A673 (cell line): ENCODE data around the gene WIPF1. TPM values are rescaled to one million over a fixed set of nuclear protein-coding genes. Genes with fewer than 3 reads are reported as not detected.

Experiments used
- BruUV-seq: library from RNA; stranded (reverse); fragments of 400-500 nt; replicated peaks from 2 replicates; lab custom pipeline; 2021; lab: Mats Ljungman, UMichigan
- CTCF ChIA-PET: fragments of 300-600 bp; sonication (Branson Sonifier 250); formaldehyde crosslinking; loops from one replicate; lab custom pipeline; 2022; ENCODE audit warnings: antibody characterized with exemption; lab: Charles Lee
- POLR2A ChIA-PET: fragments of 300-600 bp; sonication (Branson Sonifier 250); formaldehyde crosslinking; loops from one replicate; lab custom pipeline; 2022; ENCODE audit warnings: antibody characterized with exemption; ENCODE audit not compliant: low non-redundant PET; lab: Charles Lee
- DNase-seq: peaks from one replicate; pipeline ENCODE4 v3.0.0-alpha.2; 2015; ENCODE audit warnings: low spot score
- H3K27ac ChIP-seq: fragments of 200-600 bp; sonication (generic); 2 replicates; pipeline ENCODE4 v1.5.1; 2016; ENCODE audit warnings: mixed run types, low read depth, mild to moderate bottlenecking, mixed read lengths, antibody characterized with exemption, low read length; ENCODE audit not compliant: poor library complexity, severe bottlenecking
- H3K27me3 ChIP-seq: fragments of 200-600 bp; sonication (generic); replicated peaks from 2 replicates; pipeline ENCODE4 v1.6.1; 2017; ENCODE audit warnings: mixed run types, low read depth, mild to moderate bottlenecking, mixed read lengths, antibody characterized with exemption, low read length; ENCODE audit not compliant: insufficient read depth, poor library complexity
- H3K36me3 ChIP-seq: fragments of 200-600 bp; sonication (generic); 2 replicates; pipeline ENCODE4 v1.6.1; 2016; ENCODE audit warnings: mixed run types, mild to moderate bottlenecking, mixed read lengths, antibody characterized with exemption, low read length; ENCODE audit not compliant: insufficient read depth, poor library complexity, severe bottlenecking
- H3K4me1 ChIP-seq: fragments of 200-600 bp; sonication (generic); 2 replicates; pipeline ENCODE4 v1.6.1; 2017; ENCODE audit warnings: mixed run types, mild to moderate bottlenecking, mixed read lengths, antibody characterized with exemption, low read length; ENCODE audit not compliant: insufficient read depth, poor library complexity, severe bottlenecking
- H3K4me3 ChIP-seq: fragments of 200-600 bp; sonication (generic); 2 replicates; pipeline ENCODE4 v1.5.1; 2016; ENCODE audit warnings: low read depth, mixed run types, mild to moderate bottlenecking, mixed read lengths, low read length; ENCODE audit not compliant: poor library complexity, severe bottlenecking
- H3K9me3 ChIP-seq: fragments of 200-600 bp; sonication (generic); 2 replicates; pipeline ENCODE4 v1.6.1; 2016; ENCODE audit warnings: mixed run types, low read depth, mild to moderate bottlenecking, mixed read lengths, antibody characterized with exemption, low read length; ENCODE audit not compliant: poor library complexity, severe bottlenecking
- CTCF ChIP-seq: fragments of 300-800, 200-600 bp; sonication (generic); conservative IDR thresholded peaks from 2 replicates; pipeline ENCODE4 v1.5.1; 2017; ENCODE audit warnings: low read depth, mild to moderate bottlenecking, antibody characterized with exemption, low read length, moderate library complexity, mixed read lengths
- EZH2 ChIP-seq: fragments of 200-600 bp; sonication (generic); IDR thresholded peaks from 2 replicates; pipeline ENCODE4 v1.6.1; 2017; ENCODE audit warnings: borderline replicate concordance, low read depth, mild to moderate bottlenecking, mixed read lengths, antibody characterized with exemption, low read length; ENCODE audit not compliant: poor library complexity, severe bottlenecking
- intact Hi-C: fragments of 100-400 bp; cut with micrococcal nuclease; formaldehyde crosslinking; loops from one replicate; pipeline ENCODE4 v1.10.0; 2022; ENCODE audit not compliant: unreplicated experiment
- total RNA-seq: library from RNA; stranded (reverse); gene quantifications from 2 replicates; pipeline ENCODE4 v1.2.3, GENCODE V29; 2021

WIPF1 gene
- total RNA-seq, 1 experiment from 2014 or later: 1.1 TPM

- H3K36me3 ChIP-seq: no peaks in the 10 kb centered on the region
- no peak overlapping the region for H3K4me3 ChIP-seq
- DNase-seq: no peak
- POLR2A ChIA-PET: no interaction called here
- H3K27me3 ChIP-seq: peaks cover 3% of the 10 kb centered on the region
- CTCF ChIA-PET: no interaction called here
- no peaks in the 10 kb centered on the region for H3K4me1 ChIP-seq
- H3K27ac ChIP-seq: no peak overlapping the region
- TF ChIP-seq EZH2 (no peak), CTCF (no peak)
- no peaks in the 10 kb centered on the region for H3K9me3 ChIP-seq
- intact Hi-C loops: no loop called here
- no TSS peak for BruUV-seq
Observed at GRCh38 chr2:174608866-174609214, 11.2 kb upstream of the WIPF1 start.

GRCh38 chr2:174607989-174608865, 10.6 kb upstream of the WIPF1 start:
- no peak overlapping the region for H3K4me3 ChIP-seq
- intact Hi-C loops: no loop called here
- no peaks in the 10 kb centered on the region for H3K4me1 ChIP-seq
- ChIA-PET POLR2A (no interaction called here), CTCF (no interaction called here)
- H3K9me3 ChIP-seq: no peaks in the 10 kb centered on the region
- H3K27ac ChIP-seq: no peak overlapping the region
- H3K36me3 ChIP-seq: no peaks in the 10 kb centered on the region
- BruUV-seq: no TSS peak
- no peak for TF ChIP-seq CTCF
- H3K27me3 ChIP-seq: peaks cover 3% of the 10 kb centered on the region
- DNase-seq: no peak

GRCh38 chr2:174607584-174607983, 10.0 kb upstream of the WIPF1 start:
- CTCF ChIA-PET: no interaction called here

More at GRCh38 chr2:174607584-174607983, 10.0 kb upstream of the WIPF1 start:
- Histone ChIP-seq H3K27ac (no peak overlapping the region), H3K36me3 (no peaks in the 10 kb centered on the region), H3K27me3 (no peaks in the 10 kb centered on the region), H3K4me3 (no peak overlapping the region), H3K4me1 (no peaks in the 10 kb centered on the region), H3K9me3 (no peaks in the 10 kb centered on the region)
- intact Hi-C loops: no loop called here
- TF ChIP-seq CTCF: no peak
- no peak for TF ChIP-seq EZH2
- no TSS peak for BruUV-seq
- POLR2A ChIA-PET: no interaction called here
- no peak for DNase-seq
